Neural cell (in vitro differentiated cells): ENCODE data around the gene TOX2. TPM values are rescaled to one million over a fixed set of nuclear protein-coding genes. Genes with fewer than 3 reads are reported as not detected.

Source experiments
- H2AFZ ChIP-seq: fragments of 200-600, 300-800 bp; sonication (generic), shearing (Covaris generic); 2 replicates; pipeline ENCODE4 v1.6.0; 2014; ENCODE audit warnings: low read depth, mild to moderate bottlenecking, antibody characterized with exemption, low read length, moderate library complexity
- H3F3A ChIP-seq: fragments of 200-600 bp; shearing (Covaris generic); 2 replicates; pipeline ENCODE4 v1.6.1; 2016; ENCODE audit warnings: mild to moderate bottlenecking, moderate library complexity, mixed read lengths, antibody characterized with exemption, low read length; ENCODE audit not compliant: insufficient read depth, poor library complexity, severe bottlenecking
- H3K27ac ChIP-seq: fragments of 200-600, 300-800 bp; sonication (generic), shearing (Covaris generic); 2 replicates; pipeline ENCODE4 v1.5.1; 2014; ENCODE audit warnings: mild to moderate bottlenecking, low read length, moderate library complexity
- H3K27me3 ChIP-seq: fragments of 300-800, 200-600 bp; sonication (generic), shearing (Covaris generic); 2 replicates; pipeline ENCODE4 v1.6.0; 2014; ENCODE audit warnings: mild to moderate bottlenecking, low read depth, low read length, moderate library complexity; ENCODE audit not compliant: insufficient read depth
- H3K36me3 ChIP-seq: fragments of 300-800, 200-600 bp; sonication (generic), shearing (Covaris generic); 2 replicates; pipeline ENCODE4 v1.5.1; 2014; ENCODE audit warnings: mild to moderate bottlenecking, antibody characterized with exemption, low read length, moderate library complexity; ENCODE audit not compliant: insufficient read depth
- H3K4me2 ChIP-seq: fragments of 300-800, 200-600 bp; sonication (generic), shearing (Covaris generic); 2 replicates; pipeline ENCODE4 v1.6.0; 2014; ENCODE audit warnings: mild to moderate bottlenecking, low read length
- H3K4me3 ChIP-seq: fragments of 300-800, 200-600 bp; sonication (generic), shearing (Covaris generic); 2 replicates; pipeline ENCODE4 v1.5.1; 2014; ENCODE audit warnings: mild to moderate bottlenecking, low read length, moderate library complexity
- H3K79me2 ChIP-seq: fragments of 200-600 bp; shearing (Covaris generic); replicated peaks from 2 replicates; pipeline ENCODE4 v1.6.0; 2014; ENCODE audit warnings: mild to moderate bottlenecking, low read length, moderate library complexity; ENCODE audit not compliant: insufficient read depth
- H3K9ac ChIP-seq: fragments of 300-800, 200-600 bp; sonication (generic), shearing (Covaris generic); 2 replicates; pipeline ENCODE4 v1.6.1; 2016; ENCODE audit warnings: mild to moderate bottlenecking, low read length, mixed read lengths
- H3K9me2 ChIP-seq: fragments of 200-600 bp; shearing (Covaris generic); 2 replicates; pipeline ENCODE4 v1.6.1; 2016; ENCODE audit warnings: mild to moderate bottlenecking, low read length, mixed read lengths; ENCODE audit not compliant: insufficient read depth
- H3K9me3 ChIP-seq: fragments of 200-600, 300-800 bp; sonication (generic), shearing (Covaris generic); 2 replicates; pipeline ENCODE4 v1.6.1; 2016; ENCODE audit warnings: mild to moderate bottlenecking, mixed run types, low read length, moderate library complexity, mixed read lengths
- H4K20me1 ChIP-seq: fragments of 200-600 bp; shearing (Covaris generic); 2 replicates; pipeline ENCODE4 v1.6.1; 2016; ENCODE audit warnings: mild to moderate bottlenecking, mixed run types; ENCODE audit not compliant: insufficient read depth
- EP300 ChIP-seq: fragments of 450-650 bp; conservative IDR thresholded peaks from 2 replicates; pipeline ENCODE4 v1.6.1; 2014; ENCODE audit warnings: antibody characterized with exemption, mild to moderate bottlenecking, moderate library complexity; ENCODE audit not compliant: poor library complexity, severe bottlenecking
- EZH2 ChIP-seq: fragments of 200-600, 300-800 bp; shearing (Covaris generic), sonication (generic); IDR thresholded peaks from 2 replicates; pipeline ENCODE4 v1.6.1; 2014; ENCODE audit warnings: antibody characterized with exemption, low read length, borderline replicate concordance, mild to moderate bottlenecking; ENCODE audit not compliant: insufficient read depth, poor library complexity, severe bottlenecking
- MXI1 ChIP-seq: fragments of 450-650 bp; conservative IDR thresholded peaks from 2 replicates; pipeline ENCODE4 v1.6.1; 2014; ENCODE audit warnings: antibody characterized with exemption, mild to moderate bottlenecking; ENCODE audit not compliant: poor library complexity, severe bottlenecking
- POLR2AphosphoS5 ChIP-seq: IDR thresholded peaks from 2 replicates; pipeline ENCODE4 v1.6.1; 2012
- RAD21 ChIP-seq: fragments of 450-650 bp; conservative IDR thresholded peaks from 2 replicates; pipeline ENCODE4 v1.6.1; 2014; ENCODE audit warnings: antibody characterized with exemption, mild to moderate bottlenecking, moderate library complexity
- REST ChIP-seq: IDR thresholded peaks from 2 replicates; pipeline ENCODE4 v1.6.1; 2012; ENCODE audit warnings: borderline replicate concordance
- SMC3 ChIP-seq: fragments of 450-650 bp; conservative IDR thresholded peaks from 2 replicates; pipeline ENCODE4 v1.6.1; 2014; ENCODE audit warnings: antibody characterized with exemption, mild to moderate bottlenecking, moderate library complexity; ENCODE audit not compliant: poor library complexity
- TAF1 ChIP-seq: IDR thresholded peaks from 2 replicates; pipeline ENCODE4 v1.6.1; 2012; ENCODE audit warnings: low read depth
- polyA minus RNA-seq: library from RNA; depleted of rRNA, polyadenylated mRNA; stranded (reverse); fragments of >200 nt; gene quantifications from 2 replicates; pipeline ENCODE4 v1.2.3, GENCODE V29; 2014
- polyA plus RNA-seq: library from polyadenylated mRNA; depleted of rRNA; stranded (reverse); fragments of >200 nt; gene quantifications from 2 replicates; pipeline ENCODE4 v1.2.3, GENCODE V29; 2014
- TF ChIP-seq, protein P1 (sequence below): fragments of 450-650 bp; IDR thresholded peaks from 2 replicates; pipeline ENCODE4 v1.5.1; 2014; ENCODE audit warnings: antibody characterized with exemption, mild to moderate bottlenecking, moderate library complexity; ENCODE audit not compliant: poor library complexity, severe bottlenecking

Gene TOX2
- polyA plus RNA-seq (0.86 and 0.89 TPM in 2 replicates), polyA minus RNA-seq (1.9 and 3.0 TPM in 2 replicates)

DNA sequence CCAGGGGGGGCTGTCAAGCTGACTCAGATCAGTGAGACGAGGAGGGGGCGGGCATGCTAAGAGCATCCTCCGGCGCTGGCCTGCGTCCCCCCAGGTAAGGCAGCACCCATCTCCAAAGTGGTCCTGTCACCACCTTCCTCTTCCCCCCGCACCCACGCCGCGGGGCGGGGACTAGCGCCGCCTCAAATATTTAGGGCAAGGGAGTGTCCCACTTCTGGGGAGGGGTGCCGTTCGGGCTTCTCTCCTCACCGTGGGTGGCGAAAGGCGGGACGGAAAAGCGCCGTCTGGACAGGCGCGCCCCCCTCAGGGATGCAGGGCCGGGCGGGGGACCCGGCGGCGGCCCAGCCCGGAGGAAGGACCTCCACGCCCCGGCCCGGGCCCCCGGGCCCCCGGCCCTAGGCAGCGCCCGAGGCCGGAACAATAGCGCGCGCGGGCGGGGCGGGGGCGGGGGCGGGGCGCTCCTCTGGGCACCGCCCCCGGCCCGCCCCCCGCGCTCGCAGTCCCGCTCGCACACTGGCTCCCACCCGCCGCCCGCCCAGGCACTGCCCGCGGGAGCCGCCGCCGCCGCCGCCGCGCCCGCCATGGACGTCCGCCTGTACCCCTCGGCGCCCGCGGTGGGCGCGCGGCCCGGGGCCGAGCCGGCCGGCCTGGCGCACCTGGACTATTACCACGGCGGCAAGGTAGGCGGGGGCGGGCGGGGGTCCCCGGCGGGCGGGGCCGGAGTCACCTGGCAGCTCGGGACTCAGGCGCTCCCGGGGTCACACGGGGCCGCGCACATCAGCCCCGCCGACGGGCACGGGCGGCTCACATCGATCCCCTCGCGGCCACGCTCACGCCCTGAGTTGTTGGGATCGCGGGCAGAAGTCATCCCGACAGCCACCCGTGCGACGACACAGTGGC is at the start of gene TOX2:
TSS of gene TOX2 (plus strand) at position 542 of the 900 bp plus-strand sequence. CDS start at position 582, 40 bp downstream.
- H3K9ac ChIP-seq: peak within 1 kb of the TSS; percentile 72
- no peak for TF ChIP-seq EZH2
- TF ChIP-seq TAF1: no peak
- TF ChIP-seq POLR2AphosphoS5: peak; percentile 1
- peaks cover 31% of the 10 kb centered on the region for H3K27me3 ChIP-seq

DNA sequence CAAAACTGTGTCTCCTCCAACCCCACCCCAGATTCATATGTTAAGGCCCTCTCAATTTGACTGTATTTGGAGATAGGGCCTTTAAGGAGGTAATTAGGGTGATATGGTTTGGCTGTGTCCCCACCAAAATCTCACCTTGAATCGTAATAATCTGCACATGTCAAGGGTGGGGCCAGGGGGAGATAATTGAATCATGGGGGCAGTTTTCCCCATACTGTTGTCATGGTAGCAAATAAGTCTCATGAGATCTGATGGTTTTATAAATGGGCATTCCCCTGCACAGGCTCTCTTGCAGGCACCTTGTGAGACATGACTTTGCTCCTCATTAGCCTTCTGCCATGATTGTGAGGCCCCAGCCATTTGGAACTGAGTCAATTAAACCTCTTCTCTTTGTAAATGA is 46.6 kb upstream of the TOX2 start:
- H3F3A ChIP-seq: no peaks in the 10 kb centered on the region
- no peak overlapping the region for H3K27ac ChIP-seq
- H3K9me2 ChIP-seq: no peaks in the 10 kb centered on the region
- H3K27me3 ChIP-seq: no peaks in the 10 kb centered on the region
- H3K36me3 ChIP-seq: no peaks in the 10 kb centered on the region
- TF ChIP-seq REST: no peak
- no peak for TF ChIP-seq POLR2AphosphoS5
- no peak for TF ChIP-seq EZH2
- TF ChIP-seq SMC3: no peak
- TF ChIP-seq, protein P1, sequence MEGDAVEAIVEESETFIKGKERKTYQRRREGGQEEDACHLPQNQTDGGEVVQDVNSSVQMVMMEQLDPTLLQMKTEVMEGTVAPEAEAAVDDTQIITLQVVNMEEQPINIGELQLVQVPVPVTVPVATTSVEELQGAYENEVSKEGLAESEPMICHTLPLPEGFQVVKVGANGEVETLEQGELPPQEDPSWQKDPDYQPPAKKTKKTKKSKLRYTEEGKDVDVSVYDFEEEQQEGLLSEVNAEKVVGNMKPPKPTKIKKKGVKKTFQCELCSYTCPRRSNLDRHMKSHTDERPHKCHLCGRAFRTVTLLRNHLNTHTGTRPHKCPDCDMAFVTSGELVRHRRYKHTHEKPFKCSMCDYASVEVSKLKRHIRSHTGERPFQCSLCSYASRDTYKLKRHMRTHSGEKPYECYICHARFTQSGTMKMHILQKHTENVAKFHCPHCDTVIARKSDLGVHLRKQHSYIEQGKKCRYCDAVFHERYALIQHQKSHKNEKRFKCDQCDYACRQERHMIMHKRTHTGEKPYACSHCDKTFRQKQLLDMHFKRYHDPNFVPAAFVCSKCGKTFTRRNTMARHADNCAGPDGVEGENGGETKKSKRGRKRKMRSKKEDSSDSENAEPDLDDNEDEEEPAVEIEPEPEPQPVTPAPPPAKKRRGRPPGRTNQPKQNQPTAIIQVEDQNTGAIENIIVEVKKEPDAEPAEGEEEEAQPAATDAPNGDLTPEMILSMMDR: no peak
- TF ChIP-seq EP300: no peak
- TF ChIP-seq MXI1: no peak
- TF ChIP-seq RAD21: no peak
- no peak for TF ChIP-seq TAF1
- no peak overlapping the region for H3K4me2 ChIP-seq
- no peak overlapping the region for H3K4me3 ChIP-seq
- no peak overlapping the region for H2AFZ ChIP-seq
- no peak overlapping the region for H3K9ac ChIP-seq
- H4K20me1 ChIP-seq: no peaks in the 10 kb centered on the region
- no peaks in the 10 kb centered on the region for H3K9me3 ChIP-seq
- H3K79me2 ChIP-seq: no peaks in the 10 kb centered on the region

More for the DNA sequence above, at the start of gene TOX2:
- peak within 1 kb of the TSS; percentile 71 for H3K4me3 ChIP-seq
- no peaks in the 10 kb centered on the region for H3K9me2 ChIP-seq
- H3K36me3 ChIP-seq: no peaks in the 10 kb centered on the region
- no peaks in the 10 kb centered on the region for H4K20me1 ChIP-seq
- peak within 1 kb of the TSS; percentile 0 for H3K4me2 ChIP-seq
- peaks cover 4% of the 10 kb centered on the region for H3K79me2 ChIP-seq
- H3K9me3 ChIP-seq: no peaks in the 10 kb centered on the region
- H2AFZ ChIP-seq: peak within 1 kb of the TSS; percentile 65
- no peaks in the 10 kb centered on the region for H3F3A ChIP-seq
- no peak within 1 kb of the TSS for H3K27ac ChIP-seq
